HG03108 (cell line): ENCODE measurements around the gene RFK.

Experiments used
- ATAC-seq: cut with Tn5 transposase; IDR thresholded peaks from one replicate; pipeline ENCODE4 v1.9.1; 2021; ENCODE audit warnings: moderate library complexity; ENCODE audit not compliant: unreplicated experiment

The RFK gene

GRCh38 chr9:76336027-76336426, 58.2 kb downstream of the RFK start:
- no peak for ATAC-seq
